HTR-8/SVneo (cell line): ENCODE measurements around the gene CTCFL.
"Not testable (repeated sequence)": the region's sequence is repeated elsewhere in the genome, so short reads cannot be mapped to it uniquely, and the experiment has no call there.

ENCODE experiments used
- DNase-seq: peaks from one replicate; pipeline ENCODE4 v3.0.0; 2011; ENCODE audit warnings: low spot score, mixed read lengths; ENCODE audit not compliant: insufficient read length
- FAIRE-seq: peaks from 2 replicates; lab custom pipeline; 2011; peaks lifted over from hg19 to GRCh38; lab: Jason Lieb, UNC

CTCFL gene

DNA sequence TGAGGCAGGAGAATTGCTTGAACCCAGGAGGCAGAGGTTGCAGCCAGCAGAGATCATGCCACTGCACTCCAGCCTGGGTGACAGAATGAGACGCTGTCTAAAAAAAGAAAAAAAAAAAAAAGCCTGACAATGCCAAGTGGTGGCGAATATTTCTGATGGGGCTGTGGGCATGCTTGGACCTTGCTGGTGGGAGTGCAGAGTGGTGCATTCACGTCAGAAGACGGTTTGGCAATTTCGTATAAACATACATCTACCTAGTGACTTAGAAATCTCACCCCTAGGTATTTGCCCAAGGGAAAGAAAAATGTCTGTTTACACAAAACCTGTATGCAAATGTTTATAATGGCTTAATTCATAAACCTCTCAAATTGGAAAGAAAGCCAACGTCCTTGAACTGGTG, 33.6 kb downstream of the CTCFL start:
- peak; percentile 75 for FAIRE-seq
- no peak for DNase-seq

DNA sequence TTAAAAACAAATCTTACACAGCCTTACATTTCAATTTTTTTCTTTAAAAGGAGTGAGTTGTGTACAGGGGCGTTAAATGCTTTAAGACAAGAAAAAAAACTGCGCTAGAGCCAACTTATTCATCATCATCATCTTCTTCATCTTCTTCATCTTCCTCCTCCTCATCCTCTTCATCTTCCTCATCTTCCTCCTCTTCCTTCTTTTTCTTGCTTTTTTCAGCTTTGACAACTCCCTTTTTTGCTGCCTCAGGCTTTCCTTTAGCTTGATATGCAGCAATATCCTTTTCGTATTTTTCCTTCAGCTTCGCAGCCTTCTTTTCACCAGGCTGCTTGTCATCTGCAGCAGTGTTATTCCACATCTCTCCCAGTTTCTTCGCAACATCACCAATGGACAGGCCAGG, 36.7 kb downstream of the CTCFL start:
- not testable (repeated sequence) for DNase-seq, FAIRE-seq

DNA sequence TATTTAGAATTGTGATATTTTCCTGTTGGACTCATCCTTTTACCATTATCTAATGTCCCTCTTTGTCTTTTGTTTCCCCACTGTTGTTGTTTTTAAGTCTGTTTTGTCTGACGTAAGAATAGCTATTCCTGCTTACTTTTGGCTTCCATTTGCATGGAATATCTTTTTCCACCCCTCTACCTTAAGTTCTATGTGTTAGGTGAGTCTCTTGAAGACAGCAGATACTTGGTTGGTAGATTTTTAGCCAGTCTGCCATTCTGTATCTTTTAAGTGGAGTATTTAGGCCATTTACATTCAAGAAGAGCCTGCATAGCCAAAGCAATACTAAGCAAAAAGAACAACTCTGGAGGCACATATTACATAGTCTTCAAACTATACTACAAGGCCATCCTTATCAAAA, 39.2 kb downstream of the CTCFL start:
- DNase-seq (no peak), FAIRE-seq (no peak)

DNA sequence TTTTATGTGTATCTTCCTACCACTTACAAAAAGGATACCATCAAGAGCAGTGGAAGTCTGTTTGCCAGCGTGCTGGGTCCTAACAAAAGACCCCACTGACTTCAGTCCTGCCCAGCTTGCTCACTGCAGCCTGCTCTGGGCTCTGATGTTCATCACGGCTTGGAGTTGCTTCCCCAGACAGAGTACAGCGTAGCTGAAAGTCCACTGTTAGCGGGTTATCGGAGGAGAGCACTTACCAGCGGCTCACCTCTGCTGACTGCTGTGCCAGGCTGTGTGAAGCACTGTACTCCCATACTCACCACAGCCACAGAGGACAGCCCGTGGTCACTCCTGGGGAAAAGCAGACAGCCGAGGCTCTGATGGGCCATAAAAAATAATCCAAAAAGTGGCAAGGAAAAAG, 40.2 kb downstream of the CTCFL start:
- DNase-seq (no peak), FAIRE-seq (peak; percentile 75)

DNA sequence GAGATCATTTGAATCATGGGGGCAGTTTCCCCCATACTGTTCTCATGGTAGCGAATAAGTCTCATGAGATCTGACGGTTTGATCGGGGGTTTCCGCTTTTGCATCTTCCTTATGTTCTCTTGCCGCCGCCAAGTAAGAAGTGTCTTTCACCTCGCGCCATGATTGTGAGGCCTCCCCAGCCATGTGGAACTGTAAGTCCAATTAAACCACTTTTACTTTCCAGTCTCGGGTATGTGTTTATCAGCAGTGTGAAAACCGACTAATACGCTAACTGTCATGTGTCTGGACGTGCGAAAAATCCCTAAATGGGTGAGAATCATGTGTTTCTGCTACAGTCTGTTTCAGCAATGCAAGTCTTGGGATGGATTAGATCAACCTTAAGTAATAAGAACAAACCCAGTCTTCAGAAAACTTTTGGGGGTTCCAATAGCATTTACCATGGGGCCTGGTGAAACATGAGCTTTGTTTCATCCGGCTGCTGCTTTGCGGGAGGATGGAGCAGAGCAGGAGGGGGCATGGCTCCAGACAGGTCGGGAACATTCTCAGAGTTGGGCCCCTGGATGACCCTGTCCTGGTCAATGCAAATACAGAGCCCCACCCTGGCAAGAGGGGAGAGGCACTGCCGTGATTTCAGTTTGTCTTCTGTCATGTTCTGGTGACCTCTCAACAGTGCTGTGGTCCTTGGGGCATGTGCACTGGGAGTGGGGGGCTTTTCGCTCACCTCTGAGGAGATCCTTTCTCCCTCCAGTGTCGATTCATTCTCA, 41.5 kb downstream of the CTCFL start:
- FAIRE-seq (peak; percentile 76), DNase-seq (no peak)

DNA sequence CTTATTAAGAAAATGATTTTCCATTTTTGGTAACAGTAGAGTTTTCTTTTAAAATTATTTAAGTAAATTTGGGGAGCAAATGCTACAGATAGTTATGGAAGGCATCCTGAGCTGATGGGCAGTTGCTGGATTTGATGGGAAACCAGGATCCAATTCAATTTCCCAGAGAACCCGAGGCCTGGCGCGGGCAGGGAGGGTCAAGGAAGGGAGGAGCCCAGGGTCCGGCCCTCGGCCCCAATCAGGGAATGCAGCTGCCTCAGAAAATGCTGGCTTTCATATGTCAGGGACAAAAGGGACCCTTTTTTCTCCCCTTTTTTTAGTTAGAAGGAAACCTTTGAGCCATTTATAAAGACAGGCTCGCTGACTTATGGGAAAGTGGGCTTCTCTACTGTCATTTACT, 42.1 kb downstream of the CTCFL start:
- no peak for FAIRE-seq
- no peak for DNase-seq

DNA sequence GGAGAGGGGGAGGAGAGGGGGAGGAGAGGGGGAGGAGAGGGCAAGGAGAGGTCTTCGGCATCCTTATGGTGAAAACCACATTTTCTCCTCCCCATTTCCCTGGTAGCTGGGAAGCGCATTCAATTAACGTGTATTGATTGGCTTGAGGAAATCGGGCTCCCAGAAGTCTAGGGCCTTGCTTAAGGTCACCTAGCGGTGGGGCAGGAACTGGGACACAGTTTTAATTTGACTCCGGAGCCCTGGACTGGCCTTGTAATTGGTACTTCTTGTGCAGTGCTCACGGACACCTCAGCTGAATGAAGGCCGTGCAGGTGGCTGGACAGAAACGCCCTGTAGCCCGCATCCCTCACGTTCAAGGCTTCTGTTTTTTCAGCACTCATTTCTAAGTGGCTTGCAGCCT, 42.8 kb downstream of the CTCFL start:
- peak; percentile 46 for FAIRE-seq
- DNase-seq = no peak

DNA sequence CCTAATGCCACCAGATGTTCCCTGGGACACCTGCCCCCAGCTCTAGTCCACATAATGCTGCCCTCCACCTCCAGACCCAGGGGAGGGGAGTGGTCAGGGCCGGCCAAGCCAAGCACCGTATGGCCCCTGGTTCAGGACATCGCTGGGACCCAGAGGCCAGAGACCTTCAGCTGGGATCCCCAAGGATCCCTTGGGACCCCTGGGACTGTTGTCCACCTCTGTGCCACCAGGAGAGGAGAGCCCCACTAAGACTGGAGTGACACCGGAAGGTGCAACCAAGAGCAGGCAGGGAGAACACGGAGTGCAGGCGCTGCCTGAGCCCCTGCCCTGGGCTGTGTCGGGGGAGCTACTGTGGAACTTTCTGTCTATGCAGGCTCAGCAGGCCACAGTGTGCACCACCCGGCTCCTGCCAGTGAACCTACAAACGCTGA, 43.6 kb downstream of the CTCFL start:
- FAIRE-seq (no peak), DNase-seq (no peak)

DNA sequence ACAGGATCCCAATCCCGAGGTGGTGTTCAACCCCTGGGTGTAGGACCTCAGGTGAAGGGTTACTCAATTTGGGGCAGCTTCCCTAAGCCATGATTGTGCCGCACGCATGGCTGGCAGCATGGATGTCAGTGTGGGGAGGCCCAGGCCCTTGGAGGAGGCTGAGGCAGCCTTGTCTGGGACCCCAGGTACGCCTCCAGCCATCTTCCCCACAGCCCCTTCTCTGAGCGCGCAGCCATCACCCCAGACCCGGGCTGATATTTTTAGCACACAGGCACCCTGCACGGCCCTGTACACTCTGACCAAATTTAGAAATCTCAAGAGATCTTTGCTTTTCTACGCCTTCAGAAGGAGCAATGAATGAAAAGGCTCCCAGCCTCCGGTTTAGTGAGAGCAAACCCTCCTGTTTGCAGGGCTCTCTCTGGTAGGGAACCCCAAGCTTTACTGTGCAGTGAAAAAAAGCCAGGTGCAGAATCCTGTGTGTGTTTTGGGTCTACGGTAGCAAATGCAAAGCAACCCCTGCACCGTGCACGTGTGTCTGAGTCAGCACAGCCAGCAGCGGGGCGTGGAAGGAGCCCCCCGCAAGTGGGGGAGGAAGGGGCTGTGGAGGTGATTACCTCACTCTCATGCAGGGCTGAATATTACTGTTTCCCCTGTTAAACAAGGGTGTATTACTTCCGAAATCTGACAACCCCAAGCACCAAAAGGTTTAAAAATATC, 44.3 kb downstream of the CTCFL start:
- DNase-seq (no peak), FAIRE-seq (no peak)

DNA sequence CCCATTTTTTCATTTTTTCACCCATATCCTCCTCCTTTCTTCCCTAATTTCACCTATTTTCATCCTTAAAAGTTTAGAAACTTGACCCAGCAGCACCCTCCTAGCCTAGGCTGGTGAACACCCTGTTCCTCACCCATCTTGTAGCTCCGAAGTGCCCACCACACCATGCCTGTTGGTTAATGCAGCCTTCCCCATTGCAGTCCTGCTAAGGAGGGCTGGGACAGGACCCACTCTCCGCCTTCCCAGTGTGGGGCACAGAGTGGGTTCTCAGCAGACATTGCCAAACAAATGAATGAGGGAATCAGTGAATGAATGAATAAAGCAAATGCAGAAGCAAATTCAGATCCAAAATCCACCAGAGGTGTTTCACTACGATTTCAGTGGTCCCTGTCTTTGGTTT, 45.7 kb downstream of the CTCFL start:
- no peak for FAIRE-seq
- DNase-seq = no peak

DNA sequence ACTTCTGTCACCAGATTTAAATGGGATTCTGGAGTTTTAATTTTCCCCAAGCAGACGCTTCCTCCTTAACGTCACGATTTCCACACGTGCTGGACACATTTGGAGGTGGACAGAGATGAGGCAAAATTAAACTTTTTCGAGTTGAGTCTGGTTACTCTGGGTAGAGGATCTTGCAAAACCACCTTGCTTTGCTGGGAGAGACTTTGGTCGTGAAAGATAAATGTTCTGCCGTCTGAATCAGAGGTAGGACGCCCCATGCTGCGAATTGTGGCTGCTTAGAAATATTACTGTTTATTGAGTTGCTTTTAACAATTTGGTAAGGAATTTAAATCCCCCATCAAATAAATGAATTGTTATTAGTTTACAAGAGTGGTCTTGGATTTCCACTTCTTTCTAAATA, 46.8 kb downstream of the CTCFL start:
- DNase-seq (no peak), FAIRE-seq (no peak)

DNA sequence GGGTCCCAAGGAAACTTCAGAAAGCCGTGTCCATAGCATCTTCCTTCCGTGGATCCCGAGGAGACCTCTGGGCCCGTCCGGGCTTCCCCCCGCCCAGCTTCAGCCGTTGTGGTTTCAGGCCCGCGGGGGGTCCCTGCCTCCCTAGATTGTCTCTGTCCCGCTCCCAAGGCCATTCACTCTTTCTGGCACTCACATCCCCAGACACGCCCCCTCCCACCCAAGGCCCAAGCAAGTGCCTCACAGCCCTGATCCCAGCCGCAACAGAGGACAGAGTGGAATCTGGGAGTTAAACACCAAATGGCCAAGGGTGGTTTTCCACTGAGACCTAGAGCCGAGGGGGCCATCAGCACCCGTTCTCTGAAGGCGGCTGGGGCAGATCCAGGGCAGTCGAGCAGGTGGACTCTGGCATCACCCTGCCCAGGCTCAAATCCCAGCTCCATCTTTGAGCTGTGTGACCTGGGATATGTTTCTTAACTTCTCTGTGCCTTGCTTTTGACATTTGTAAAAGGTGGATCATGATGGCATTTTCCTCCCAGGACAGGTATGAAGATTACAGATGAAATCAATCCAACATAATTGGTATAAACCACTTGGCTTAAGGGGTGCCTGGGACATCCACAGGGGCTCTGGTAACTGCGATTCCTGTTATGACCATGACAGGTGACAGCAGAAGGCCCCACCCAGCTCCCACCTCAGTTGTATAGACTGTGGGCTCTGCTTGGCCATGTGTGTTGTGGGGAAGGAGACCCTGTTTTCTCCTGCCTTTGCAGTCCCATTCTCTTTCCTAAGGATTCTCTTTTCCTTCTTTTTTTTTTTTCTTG, 48.1 kb downstream of the CTCFL start:
- DNase-seq (no peak), FAIRE-seq (peak; percentile 58)

DNA sequence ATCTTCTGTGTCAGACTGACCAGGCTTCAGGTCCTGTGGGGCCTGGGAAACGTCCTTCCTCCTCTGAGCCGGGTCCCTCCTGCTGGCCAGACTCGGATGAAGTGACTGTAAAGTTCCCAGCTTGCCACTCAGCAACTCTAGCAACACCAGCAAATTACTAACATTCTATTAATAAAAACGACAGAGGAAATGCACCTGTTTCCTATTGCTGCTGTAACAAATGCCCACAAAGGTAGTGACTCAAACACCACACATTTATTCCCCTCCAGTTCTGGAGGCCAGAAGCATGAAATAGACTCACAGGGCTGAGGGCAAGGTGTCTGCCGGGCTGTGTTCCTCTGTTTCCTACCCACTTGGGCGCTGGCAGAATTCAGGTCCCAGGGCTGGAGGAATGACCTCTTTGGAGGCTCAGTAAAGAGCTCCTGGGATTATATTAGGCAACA, 48.8 kb downstream of the CTCFL start:
- FAIRE-seq = peak; percentile 65
- no peak for DNase-seq

DNA sequence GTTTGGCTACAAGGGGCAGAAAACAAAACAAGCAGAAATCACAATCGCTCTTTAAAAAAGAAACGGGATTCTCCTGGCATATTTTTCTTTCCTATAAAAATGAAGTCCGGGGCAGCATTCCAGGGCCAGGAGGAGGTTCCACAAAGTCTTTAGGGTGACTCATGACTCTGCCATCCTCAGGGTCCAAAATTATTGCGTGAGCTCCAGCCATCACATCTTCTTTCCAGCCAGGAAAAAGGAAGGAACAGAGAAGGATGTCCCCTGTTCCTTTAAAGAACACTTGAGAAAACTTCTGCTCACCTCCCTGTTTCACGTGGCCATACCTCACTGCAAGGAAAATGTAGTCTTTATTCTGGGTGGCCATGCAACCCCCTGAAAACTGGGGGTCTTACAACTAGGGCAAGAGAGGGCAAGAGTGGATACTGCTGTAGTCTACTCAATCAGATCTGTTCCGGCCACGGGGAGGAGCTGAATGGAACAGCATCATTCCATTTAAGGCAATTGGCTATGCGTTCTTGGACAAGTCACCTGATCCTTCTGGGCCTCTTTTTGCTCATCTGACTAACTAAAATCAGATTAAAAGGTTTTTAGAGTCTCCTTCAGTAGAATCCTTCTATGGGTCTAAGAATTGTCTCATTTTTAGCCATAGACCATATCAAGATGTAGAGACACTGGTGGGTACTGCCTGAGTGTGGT, 49.4 kb downstream of the CTCFL start:
- peak; percentile 66 for FAIRE-seq
- no peak for DNase-seq

DNA sequence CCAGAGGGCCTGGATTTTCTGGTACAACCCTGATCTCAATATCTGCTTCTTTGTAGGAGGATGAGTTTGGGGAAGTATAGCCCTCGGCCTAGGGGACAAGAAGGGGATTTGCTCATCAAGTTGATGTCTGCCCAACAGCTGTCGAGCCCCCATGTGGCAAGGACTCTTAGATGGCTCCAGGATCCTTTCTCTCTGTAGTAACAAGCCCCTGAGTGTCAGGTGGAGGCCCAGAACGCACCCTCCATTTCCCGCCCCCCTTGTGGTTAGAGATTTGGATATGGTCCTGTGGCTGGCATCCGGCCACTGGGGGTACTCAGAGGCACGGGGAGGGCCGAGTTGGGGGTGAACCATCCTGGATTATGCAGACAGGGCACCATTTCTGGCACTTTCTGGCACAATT, 50.1 kb downstream of the CTCFL start:
- FAIRE-seq = peak; percentile 74
- DNase-seq = no peak

DNA sequence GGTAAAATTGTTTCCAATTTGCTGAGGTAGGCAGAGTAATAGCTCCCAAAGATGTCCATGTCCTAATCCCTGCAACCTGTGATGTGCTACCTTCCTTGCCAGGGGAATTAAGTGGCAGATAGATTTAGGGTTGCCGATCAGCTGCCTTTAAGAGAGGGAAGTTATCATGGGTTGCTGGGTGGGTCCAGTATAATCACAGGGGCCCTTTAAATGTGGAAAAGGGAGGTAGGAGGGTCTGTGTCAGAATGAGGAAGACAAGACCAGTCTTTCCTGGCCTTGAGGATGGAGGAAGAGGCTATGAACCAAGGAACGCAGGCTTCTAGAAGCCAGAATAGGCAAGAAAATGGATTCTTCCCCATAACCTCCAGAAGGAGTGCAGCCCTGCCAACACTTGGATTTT, 50.7 kb downstream of the CTCFL start:
- FAIRE-seq (peak; percentile 9), DNase-seq (no peak)

DNA sequence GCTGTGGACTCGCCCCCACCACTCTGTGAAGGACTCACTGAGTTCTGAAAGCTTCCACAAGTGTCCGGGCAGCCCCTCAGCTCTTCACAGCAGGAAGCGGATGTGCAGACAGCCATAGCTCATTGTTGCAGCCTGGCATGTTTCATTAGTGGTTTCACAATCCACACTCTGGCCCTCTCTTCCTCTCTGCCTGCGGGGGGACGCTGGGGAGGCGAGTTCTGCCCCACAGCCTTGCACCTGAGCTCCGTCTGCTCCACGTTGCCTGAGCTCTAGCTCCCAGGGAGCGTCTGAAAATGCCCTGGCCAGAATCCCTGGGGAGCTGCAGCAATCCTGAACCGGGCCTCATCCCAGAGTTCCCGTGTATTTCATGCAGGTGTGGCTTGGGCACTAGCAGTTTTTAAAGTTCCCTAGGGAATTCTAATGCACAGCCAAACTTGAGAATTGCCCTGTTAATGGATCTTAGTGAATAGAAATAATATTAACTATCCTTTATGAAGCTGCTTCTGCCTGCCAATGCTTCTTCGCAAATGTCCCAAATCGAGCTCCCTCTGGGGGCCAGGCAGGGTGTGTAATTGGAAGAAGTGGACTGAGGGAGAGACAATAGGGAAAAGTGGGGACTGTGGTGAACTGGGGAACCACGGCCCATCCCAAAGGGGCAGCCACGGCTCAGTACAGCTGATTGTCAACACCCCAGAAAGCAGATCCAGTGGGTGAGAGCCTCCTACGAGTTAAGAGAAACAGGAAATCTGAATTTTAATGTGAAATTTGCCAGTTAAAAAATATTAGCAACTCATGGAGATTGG, 51.5 kb downstream of the CTCFL start:
- peak; percentile 89 for FAIRE-seq
- no peak for DNase-seq

DNA sequence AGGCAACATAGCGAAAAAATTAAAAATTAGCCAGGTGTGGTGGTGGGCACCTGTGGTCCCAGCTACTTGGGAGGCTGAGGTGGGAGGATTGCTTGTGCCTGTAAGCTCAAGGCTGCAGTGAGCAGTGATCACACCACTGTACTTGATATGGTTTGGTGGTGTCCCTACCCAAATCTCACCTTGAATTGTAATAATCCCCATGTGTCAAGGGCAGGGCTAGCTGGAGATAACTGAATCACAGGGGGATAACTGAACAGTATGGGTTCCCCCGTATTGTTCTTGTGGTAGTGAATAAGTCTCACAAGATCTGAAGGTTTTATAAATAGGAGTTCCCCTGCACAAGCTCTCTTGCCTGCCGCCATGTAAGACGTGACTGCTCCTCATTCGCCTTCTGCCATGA, 52.5 kb downstream of the CTCFL start:
- not testable (repeated sequence) for DNase-seq
- peak; percentile 72 for FAIRE-seq
